ENCODE results near the gene SULT4A1.

- TF ChIP-seq CTCF (IDR thresholded peaks at IDR 0.05) = no peak
- no peak for TF ChIP-seq POLR2A (IDR thresholded peaks at IDR 0.05)
These were observed 24.2 kb downstream of the SULT4A1 start for GRCh38 chr22:43838161-43838560.

Data from body of pancreas (tissue), 4 donors.